ENCODE results near the gene ELMOD1.

- TF ChIP-seq POLR2A (IDR thresholded peaks at IDR 0.05), result no peak
- TF ChIP-seq CTCF (IDR thresholded peaks at IDR 0.05), result peak; percentile 44 to 61 (median 50)
Observed at GRCh38 chr11:107563702-107564101, 27.2 kb upstream of the ELMOD1 start.
